Measurements from ENCODE around the gene SHH.

SHH gene

DNA sequence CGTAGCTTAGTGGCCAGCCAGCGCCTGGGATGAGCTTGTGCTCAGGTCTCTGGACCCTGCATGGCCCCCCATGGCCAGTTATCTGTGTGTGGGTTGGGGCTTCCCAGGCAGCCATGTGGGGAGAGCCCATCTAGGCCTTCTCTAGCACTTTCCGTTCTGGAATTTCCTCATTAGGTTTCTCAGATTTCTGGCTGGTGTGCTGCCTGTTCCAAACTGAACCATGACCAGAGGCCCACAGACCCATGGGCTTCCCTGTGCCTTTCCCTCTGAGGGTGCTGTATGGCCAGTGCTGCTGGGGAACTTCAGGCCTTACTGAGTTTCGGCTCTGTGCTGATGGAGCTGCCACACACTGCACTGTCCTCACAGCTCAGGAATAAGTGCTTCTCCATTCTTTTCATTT is 50.2 kb downstream of the SHH start:
- no peak for DNase-seq

DNA sequence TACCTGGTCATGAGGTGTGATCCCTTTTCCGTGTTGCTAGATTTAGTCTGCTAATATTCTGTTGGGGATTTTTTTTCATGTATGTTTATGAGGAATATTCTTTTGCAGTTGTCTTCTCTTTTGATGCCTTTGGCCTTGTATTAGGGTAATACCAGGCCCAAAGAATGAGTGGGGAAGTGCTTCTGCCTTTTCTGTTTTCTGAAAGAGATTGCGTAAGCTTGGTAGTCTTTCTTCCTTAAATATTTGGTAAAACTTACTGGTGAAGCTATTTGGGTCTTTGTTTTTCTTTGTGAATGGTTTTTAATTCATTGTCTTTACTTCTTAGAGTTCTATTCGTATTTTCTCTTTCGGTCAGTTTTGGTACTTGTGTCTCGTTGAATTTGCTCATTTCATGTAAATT is 51.1 kb downstream of the SHH start:
- DNase-seq = no peak

DNA sequence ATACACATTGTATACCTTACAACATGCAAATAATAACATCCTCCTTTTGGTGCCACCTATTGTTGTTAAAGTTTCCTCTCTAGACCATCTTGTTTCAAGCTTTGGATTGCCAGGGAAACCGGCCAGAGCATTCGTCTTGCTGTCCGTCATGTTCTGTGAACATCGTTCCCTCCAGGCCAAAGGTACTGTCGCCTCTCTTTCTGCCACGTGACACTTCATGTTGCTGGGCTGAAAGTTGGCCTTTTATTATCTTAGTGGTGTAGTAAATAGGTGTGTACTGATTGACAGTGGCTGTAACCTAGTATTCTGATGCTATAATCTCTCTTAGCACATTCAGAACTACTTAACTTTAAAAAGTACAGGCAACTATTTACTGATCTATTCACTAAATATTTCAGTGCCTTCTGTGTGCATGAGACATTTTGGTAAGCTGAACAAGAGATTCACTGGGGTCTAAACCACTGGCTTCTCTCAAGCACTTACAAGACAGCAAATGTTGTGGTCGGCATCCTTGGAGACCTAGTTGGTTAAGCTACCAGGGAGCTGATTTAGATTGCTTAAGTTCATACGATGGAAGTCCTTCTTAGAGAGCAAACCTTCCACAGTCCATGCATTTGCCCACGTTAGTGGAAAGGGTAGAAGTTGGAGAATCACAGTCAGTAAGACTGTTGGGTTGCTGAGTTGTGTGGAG is 52.4 kb downstream of the SHH start:
- DNase-seq = no peak

DNA sequence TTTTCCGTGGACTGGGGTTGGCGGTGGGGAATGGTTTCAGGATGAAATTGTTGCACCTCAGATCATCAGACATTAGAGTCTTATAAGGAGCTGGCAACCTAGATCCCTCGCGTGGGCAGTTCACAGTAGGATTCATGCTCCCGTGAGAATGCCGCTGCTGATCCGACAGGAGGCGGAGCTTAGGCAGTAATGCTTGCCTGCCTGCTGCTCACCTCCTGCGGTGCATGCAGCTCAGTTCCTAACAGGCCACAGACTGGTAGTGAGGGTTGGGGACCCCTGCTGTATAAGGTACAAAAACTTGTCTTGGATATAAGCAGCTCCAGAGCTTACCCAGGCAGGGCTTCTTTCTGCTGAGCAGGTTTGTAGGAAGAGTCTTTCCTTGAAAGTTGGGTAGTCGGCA is 53.9 kb downstream of the SHH start:
- no peak for DNase-seq

GRCh38 chr7:155756322-155756721 is 55.9 kb downstream of the SHH start:
- DNase-seq = no peak

- no peak for DNase-seq
These were observed 57.2 kb downstream of the SHH start for GRCh38 chr7:155755026-155755425.

GRCh38 chr7:155754165-155754564 is 58.1 kb downstream of the SHH start:
- no peak for DNase-seq

DNA sequence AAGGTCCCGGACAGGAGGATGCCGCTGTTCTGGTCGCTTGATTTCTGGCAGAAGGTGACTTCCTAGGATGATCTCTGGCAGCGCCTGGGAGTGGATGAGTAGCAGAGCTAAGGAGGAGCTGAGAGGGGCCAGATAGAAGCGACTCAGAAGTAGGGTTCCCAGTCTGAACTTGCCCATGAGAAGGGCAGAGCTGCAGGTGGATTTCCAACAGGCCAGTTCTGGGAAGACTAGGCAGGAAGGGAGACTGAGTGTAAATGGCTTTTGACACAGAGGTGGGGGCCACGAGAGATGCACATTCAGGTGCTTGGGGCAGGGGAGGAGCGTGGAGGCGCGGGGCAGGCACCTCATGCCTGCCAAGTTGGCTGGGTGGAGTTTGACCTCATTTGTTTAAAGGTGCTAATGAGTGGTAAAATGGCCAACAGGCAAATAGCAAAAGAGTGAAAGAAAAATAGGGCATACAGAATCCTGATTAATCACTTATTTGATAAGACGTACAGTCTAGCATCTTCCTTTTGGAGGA is 58.8 kb downstream of the SHH start:
- DNase-seq = no peak

DNA sequence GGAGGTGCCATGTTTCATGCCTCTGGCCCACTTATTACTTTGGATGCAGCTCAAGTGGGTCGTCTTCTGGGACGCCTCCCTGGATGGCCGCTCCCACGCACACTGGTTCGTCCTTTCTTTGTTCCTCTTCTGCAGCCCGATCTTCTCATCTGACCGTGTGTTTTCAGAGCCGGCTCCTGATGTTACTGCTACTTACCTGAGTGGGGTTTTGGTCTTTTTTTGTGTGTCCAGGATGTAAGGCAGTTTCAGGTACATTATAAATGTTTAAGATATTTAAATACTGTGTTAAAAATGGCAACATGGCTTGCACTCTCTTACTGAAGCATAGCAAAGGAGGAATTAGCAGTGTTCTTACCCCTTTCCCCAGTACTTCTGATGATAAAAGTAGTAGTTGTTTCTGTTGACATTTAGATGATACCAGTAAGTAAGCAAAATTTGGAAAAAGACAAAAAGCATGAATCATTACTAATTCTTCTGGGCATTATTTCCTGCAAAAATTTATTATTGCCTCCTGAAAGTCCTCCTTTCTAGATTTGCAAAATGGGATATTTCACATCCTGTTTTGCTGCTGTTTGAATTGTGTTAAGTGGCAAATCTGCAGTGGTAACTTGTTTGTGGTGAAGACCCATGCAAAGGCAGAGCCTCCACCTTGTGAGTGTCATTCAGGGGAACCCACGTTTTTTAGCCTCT is 59.4 kb downstream of the SHH start:
- no peak for DNase-seq

- no peak for DNase-seq
These were observed 60.9 kb downstream of the SHH start for GRCh38 chr7:155751409-155751808.

- no peak for DNase-seq
These were observed 61.8 kb downstream of the SHH start for GRCh38 chr7:155750255-155751125.
